HPDE6-E6E7 (cell line): Measurements from ENCODE around the gene NXPH4.
A peak's percentile ranks its signal among the peaks of the same experiment; 100 is the strongest.

Experiments used
- DNase-seq: peaks from one replicate; pipeline ENCODE4 v3.0.0; 2011; ENCODE audit warnings: missing footprints; ENCODE audit errors: extremely low spot score

Gene NXPH4

GRCh38 chr12:57242691-57243454, 26.3 kb downstream of the NXPH4 start:
- DNase-seq, result peak; percentile 73

DNA sequence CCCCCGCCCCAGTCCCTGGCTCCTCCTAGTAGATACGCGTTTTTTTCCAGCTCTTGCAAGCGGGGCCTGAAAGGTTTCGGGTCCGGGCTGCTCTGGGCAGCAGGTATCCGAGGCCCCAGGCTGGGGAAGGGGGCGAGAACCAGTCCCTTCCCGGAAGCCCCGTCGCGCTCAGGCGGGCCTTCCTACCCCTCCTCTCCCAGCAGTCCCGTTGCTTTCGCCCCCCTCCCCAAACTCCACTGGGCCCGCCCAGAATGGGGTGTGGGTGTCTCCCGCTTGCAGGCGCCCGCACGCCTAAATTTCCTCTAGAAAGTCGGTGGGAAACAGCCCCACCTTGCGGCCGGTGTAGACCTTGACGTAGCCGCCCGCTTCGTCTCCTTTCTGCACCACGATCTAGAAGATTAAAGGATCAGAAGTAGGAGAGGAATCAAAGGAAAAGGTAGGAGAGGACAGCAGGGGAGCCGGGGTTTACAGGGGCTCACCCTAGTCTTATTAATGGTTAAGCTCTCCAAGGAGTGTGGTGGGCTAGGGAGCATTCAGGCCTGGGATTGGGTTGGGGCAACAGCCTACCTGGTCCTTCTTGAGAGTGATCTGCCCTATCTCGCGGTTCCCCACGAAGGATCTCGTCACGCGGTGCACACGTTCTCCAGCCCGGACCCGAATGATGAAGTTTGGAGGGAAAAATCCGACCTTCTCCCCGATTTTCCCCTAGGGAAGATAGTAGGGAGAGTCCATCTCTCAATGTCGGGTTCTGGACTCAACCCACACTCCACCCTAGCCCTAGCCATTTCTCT, 27.1 kb downstream of the NXPH4 start:
- peak; percentile 73 for DNase-seq

DNA sequence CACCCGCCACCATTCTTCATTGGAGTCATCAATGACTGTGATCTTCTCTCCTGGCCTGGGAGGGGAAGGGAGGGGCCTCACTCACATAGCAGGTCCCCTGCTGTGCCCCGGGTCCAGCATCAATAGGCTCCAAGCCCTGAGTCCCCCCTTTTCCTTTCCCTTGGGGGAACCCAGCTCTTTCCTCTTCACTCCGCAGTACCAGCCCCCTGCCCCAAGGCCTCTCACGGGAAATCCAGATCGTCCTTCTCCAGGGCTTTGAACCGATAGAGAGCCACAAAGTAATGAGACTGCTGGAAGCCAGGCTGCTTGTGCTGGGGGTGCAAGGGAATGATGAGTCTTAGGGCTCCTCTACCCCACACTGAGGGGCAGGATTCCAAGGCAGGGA, 27.7 kb downstream of the NXPH4 start:
- DNase-seq, result no peak

DNA sequence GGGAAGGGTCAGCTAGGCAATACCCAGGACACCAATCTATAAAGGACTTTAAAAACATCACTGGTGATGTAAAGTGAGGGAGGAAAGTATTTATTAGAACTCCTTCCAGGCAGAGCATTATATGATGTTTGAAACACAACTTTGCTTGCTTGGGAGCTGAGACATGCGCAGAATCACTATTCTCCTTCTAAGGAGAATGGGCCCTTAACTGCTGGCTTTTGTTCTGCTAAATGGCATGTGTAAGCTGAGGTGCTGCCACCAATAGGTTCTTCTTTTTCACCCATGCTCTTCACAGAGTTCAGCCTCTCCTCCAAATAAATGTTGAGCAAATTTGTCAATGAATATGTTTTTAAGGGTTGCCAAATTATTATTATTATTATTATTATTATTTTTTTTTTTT, 30.4 kb downstream of the NXPH4 start:
- no peak for DNase-seq

DNA sequence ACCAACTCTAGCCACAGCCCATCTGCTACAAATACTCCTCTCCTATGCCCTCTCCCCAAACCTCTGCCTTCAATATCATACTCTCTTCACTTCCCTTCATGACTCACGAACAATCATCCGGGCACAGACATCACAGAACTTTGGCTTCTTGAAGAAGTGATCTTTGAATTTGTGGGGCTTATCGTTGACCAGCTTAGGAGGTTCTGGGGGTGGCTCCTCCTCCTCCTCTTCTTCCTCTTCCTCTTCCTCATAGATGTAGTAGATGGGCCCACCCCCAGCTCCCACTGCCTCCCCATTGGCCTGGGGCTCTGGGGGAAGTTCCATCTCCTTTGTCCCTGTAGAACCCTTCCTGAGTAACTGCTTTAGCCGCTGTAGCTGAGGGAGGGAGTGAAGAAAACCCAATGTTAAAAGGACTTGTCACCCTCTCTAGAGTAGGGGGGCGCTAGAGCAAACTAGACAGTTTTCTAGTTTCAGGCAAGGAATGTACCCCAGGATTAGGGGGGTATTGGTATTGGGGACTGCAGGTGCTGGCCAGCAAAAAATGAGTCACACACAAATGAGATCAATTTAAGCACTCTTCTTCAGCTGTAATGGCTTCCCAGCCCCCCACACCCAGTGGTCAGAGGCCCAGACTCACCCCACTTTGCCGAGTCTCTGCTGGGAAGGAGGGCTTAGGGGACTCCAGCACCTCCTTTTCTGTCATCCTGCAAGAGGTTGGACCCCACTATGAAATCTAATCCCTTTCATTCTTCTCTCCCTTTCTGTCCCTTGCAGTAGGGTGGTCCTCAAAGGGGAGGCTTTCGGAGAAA, 32.5 kb downstream of the NXPH4 start:
- DNase-seq, result no peak

GRCh38 chr12:57250541-57250940, 33.9 kb downstream of the NXPH4 start:
- DNase-seq, result no peak

GRCh38 chr12:57250956-57251355, 34.4 kb downstream of the NXPH4 start, which contains the start of gene STAC3:
STAC3 (minus strand) TSS chr12:57251187; CDS start chr12:57249636, 1,551 bp downstream.
- DNase-seq, result no peak

GRCh38 chr12:57254506-57255280, 38.1 kb downstream of the NXPH4 start:
- DNase-seq, result no peak

GRCh38 chr12:57255916-57256315, 39.3 kb downstream of the NXPH4 start:
- DNase-seq, result no peak

- DNase-seq, result no peak
Measured at GRCh38 chr12:57258977-57259970, 42.7 kb downstream of the NXPH4 start.

- DNase-seq, result no peak
Measured at GRCh38 chr12:57260366-57260765, 43.8 kb downstream of the NXPH4 start.

DNA sequence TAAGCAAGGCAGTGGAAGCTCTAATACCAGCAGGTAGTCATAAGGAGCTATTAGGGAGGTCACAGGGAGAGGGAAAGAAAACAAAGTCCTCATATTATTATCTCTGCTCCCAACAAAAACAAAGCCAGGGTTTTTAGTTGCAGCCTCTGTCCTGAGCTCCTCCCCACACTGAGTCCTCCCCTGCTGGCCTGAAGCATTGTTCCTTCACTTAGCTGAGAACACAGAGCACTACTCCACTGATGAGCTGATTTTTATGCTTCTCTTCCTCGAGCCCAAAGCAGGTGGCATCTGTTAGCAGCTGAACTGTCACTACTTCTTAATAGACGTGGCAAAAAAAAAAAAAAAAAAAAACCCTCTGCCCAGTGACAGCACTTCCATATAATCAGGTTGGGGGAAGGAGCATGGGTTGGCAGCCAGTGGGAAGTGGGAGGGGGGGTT, 44.9 kb downstream of the NXPH4 start:
- no peak for DNase-seq

DNA sequence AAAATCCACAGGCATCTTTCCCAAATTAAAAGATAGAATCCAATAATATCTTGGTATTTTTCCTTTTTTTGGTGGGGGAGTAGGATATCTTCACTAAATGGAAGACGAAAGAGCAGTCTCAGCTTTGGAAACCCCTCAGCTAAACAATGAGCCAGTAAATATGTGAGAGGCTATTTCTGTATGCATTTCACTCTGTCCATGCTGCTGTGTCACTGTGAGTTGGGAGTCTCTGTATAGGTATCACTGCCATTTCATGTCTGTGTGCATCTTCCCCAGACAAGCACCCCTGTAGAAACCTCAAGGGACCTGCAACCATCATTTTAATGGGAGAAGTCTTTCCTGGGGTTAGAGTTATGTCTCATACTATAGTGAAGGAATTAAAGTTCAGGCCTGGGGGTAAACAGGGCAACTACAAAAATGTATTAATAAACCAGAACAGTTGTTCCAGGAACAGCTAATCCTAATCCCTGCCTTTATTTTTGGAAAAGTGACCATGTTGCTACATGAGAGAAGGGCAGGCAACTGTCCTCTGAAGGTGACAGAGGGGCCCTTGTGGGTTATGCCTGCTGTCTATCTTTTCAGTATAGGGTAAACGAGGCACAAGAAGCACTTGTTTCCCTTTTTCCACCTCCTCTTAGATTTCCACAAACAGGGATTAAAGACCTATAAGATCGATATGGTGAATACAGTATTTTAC, 45.7 kb downstream of the NXPH4 start:
- DNase-seq, result no peak

GRCh38 chr12:57263096-57263495, 46.5 kb downstream of the NXPH4 start:
- DNase-seq, result no peak

DNA sequence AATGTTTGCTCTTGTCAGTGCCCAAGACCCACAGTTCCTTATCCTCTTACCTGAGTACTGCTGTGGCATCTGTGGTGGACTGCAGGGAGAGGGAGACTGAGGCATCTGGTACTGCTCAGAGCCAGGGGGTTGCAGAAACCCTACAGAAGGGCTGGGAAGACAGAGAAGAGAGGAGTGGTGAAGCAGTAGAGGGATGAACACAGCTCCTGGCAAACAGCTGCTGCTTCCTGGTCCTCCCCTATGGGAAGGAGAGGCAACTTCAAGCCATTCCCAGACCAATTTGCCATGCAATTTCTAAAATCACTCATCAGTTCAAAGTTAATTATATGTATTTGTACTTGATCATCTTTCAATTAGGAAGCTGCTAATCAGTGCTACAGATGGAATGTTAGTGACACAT, 50.1 kb downstream of the NXPH4 start:
- DNase-seq, result no peak

DNA sequence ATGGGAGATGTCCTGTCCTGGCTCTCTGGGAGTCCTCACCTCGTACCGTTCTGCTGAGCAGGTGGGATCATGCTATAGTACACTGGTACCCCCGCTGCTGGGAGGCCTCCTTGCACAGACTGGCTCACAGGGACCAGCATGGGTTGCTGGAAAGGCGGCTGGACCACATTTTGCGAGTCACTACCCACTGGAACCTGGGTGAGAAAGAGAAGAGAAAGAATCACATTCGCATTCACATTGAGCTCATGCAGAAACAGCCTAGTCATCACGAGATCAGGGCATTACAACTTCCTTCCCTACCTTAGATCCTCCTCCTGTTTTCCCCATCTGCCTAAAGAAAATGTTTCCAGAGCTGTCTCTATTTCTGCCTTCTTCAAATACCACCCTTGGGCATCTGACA, 51.7 kb downstream of the NXPH4 start:
- no peak for DNase-seq

DNA sequence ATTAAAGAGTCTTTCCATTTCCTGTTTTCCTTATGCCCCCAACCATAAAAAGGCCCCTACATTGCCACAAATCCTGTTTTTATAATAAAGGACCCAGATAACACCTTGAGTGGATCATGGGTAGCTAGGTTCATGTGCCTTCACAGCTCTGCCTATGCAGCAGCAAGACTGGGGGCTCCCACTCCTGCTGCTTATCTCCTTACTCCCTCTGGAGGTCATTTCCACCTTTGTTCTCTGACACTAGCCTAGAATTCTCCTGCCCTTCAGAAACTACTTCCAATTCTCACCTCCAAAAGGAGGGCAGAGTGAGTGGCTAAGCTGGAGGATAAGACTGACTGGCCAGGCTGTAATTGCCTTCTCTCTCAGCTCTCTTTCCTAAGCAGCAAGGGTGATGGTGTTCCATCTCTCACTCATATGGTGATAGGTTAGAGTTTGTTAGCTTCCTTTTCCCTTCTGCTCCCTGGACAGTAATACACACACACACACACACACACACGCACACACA, 54.4 kb downstream of the NXPH4 start:
- no peak for DNase-seq

DNA sequence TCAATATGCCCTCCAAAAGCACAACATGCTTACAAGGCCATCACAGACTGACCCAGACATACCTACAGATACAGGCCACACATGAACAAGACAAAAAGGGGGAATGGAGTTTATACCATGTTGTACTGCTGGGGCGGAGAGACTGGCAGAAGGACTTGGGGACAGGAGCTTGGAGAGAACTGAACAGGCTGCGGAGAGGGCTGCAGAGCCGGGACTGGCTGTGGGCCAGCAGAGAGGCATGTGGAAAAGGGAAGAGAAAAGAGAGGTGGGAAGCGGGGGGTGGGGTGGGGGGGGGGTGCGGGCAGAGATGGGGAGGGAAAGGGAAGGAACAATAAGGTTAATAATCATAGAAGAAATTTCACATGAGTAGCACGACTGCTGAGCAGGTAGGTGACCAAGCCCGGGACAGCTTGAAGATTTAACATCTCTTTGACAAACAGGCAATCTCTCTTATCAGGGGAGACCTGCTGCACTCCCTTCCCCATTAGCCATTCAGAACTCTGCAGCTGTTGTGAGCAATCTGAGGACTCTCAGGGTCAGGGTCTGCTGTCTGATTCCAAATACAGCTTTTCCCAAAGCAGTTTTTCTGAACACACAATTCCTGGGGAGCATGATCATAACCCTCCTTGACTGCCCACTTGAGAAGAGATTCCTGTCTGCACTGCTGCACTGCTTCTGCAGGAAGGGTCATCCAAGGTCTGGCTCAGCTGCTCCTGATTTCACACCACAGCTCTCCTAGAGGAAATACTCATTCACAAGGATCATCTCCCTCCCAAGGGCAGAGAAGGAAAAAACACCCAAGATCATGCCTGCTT, 56.0 kb downstream of the NXPH4 start:
- DNase-seq, result no peak
